Fibroblast of lung (primary cell): Measurements from ENCODE around the gene SPINK9. TPM values are rescaled to one million over a fixed set of nuclear protein-coding genes. Genes with fewer than 3 reads are reported as not detected.

Experiments
- DNase-seq, 2 donors: peaks; one replicate each; pipeline versions ENCODE4 v3.0.0 to v3.0.0-alpha.2; 2010; ENCODE audit warnings: low read depth in 2 of 2
- H2AFZ ChIP-seq: 2 replicates; pipeline ENCODE4 v1.5.1; 2012; ENCODE audit warnings: low read length, control low read depth, inconsistent platforms
- H3K27ac ChIP-seq: 2 replicates; pipeline ENCODE4 v1.5.1; 2011; ENCODE audit warnings: low read length, control low read depth; ENCODE audit not compliant: insufficient read depth
- H3K27me3 ChIP-seq: 2 replicates; pipeline ENCODE4 v1.5.1; 2011; ENCODE audit warnings: mild to moderate bottlenecking, low read length; ENCODE audit not compliant: control insufficient read depth, insufficient read depth
- H3K36me3 ChIP-seq: 2 replicates; pipeline ENCODE4 v1.5.1; 2011; ENCODE audit warnings: low read length; ENCODE audit not compliant: control insufficient read depth, insufficient read depth
- H3K4me1 ChIP-seq: 2 replicates; pipeline ENCODE4 v1.5.1; 2011; ENCODE audit warnings: low read length; ENCODE audit not compliant: control insufficient read depth, insufficient read depth; ENCODE audit errors: extremely low read depth
- H3K4me2 ChIP-seq: 2 replicates; pipeline ENCODE4 v1.5.1; 2011; ENCODE audit warnings: low read length, control low read depth; ENCODE audit not compliant: insufficient read depth; ENCODE audit errors: extremely low read depth
- H3K4me3 ChIP-seq, 4 experiments: fragments of 200-600 bp in 1 of 4; sonication (generic) in 1 of 4; replicated peaks in 1 of 4; 2 replicates each; pipeline ENCODE4 v1.5.1; 2011 to 2016; ENCODE audit warnings: low read length in 4 of 4, low read depth in 3 of 4, mild to moderate bottlenecking in 3 of 4, control low read depth in 2 of 4, inconsistent platforms in 1 of 4, mixed read lengths in 1 of 4; ENCODE audit not compliant: insufficient read depth in 1 of 4; ENCODE audit errors: control extremely low read depth in 1 of 4
- H3K79me2 ChIP-seq: 2 replicates; pipeline ENCODE4 v1.5.1; 2012; ENCODE audit warnings: mild to moderate bottlenecking, low read length, inconsistent platforms; ENCODE audit not compliant: control insufficient read depth, insufficient read depth
- H3K9ac ChIP-seq: 2 replicates; pipeline ENCODE4 v1.5.1; 2011; ENCODE audit warnings: mild to moderate bottlenecking, low read length, control low read depth; ENCODE audit not compliant: insufficient read depth
- H3K9me3 ChIP-seq: 2 replicates; pipeline ENCODE4 v1.5.1; 2012; ENCODE audit warnings: low read depth, low read length; ENCODE audit not compliant: control insufficient read depth, insufficient read depth
- H4K20me1 ChIP-seq: 2 replicates; pipeline ENCODE4 v1.5.1; 2011; ENCODE audit warnings: low read length; ENCODE audit not compliant: control insufficient read depth, insufficient read depth; ENCODE audit errors: extremely low read depth
- CTCF ChIP-seq, 2 donors: IDR thresholded peaks in 1 of 2; conservative IDR thresholded peaks in 1 of 2; 1 replicate in 1 of 2; 2 replicates in 1 of 2; pipeline ENCODE4 v1.5.1; 2011 to 2012; ENCODE audit warnings: low read length in 2 of 2, control low read depth in 1 of 2, inconsistent platforms in 1 of 2, low read depth in 1 of 2, mild to moderate bottlenecking in 1 of 2
- EZH2 ChIP-seq: IDR thresholded peaks from 2 replicates; pipeline ENCODE4 v1.5.1; 2012; ENCODE audit warnings: low read length, control low read depth, mild to moderate bottlenecking; ENCODE audit errors: missing control alignments
- polyA plus RNA-seq, 2 donors: library from polyadenylated mRNA; depleted of rRNA in 1 of 2; stranded (reverse) in 1 of 2; unstranded in 1 of 2; fragments of >200 nt; gene quantifications; 2 replicates each; pipeline ENCODE4 v1.2.1, GENCODE V29; 2011 to 2012; ENCODE audit warnings: missing spikeins in 1 of 2
- total RNA-seq: library from RNA; depleted of rRNA; stranded (reverse); fragments of >200 nt; gene quantifications from 2 replicates; pipeline ENCODE4 v1.2.1, GENCODE V29; 2014

The SPINK9 gene
- total and polyA plus RNA-seq, 2 donors (not counting 1 experiment from before 2014, with no cell fraction given) = not detected

- Histone ChIP-seq H3K27me3 (no peaks in the 10 kb centered on the region), H4K20me1 (no peaks in the 10 kb centered on the region), H3K27ac (no peak overlapping the region), H3K9ac (no peak overlapping the region), H3K9me3 (no peaks in the 10 kb centered on the region), H3K4me2 (no peak overlapping the region), H3K4me3 (no peak overlapping the region), H2AFZ (no peak overlapping the region), H3K4me1 (no peaks in the 10 kb centered on the region), H3K79me2 (no peaks in the 10 kb centered on the region), H3K36me3 (no peaks in the 10 kb centered on the region)
- no peak for TF ChIP-seq CTCF (conservative IDR thresholded peaks at IDR 0.05 in 1 of 2, IDR thresholded peaks at IDR 0.05 in 1 of 2; ENCODE audit: low read depth in 1 of 2, low read length in 2 of 2)
- TF ChIP-seq EZH2 = no peak
- no peak for DNase-seq
These were observed 1.5 kb downstream of the SPINK9 start for GRCh38 chr5:148336704-148337435.

- Histone ChIP-seq H3K36me3 (no peaks in the 10 kb centered on the region), H3K4me3 (no peak overlapping the region), H3K27me3 (no peaks in the 10 kb centered on the region), H3K9me3 (no peaks in the 10 kb centered on the region), H4K20me1 (no peaks in the 10 kb centered on the region), H3K4me1 (no peaks in the 10 kb centered on the region), H3K79me2 (no peaks in the 10 kb centered on the region), H3K27ac (no peak overlapping the region), H3K9ac (no peak overlapping the region), H3K4me2 (no peak overlapping the region), H2AFZ (no peak overlapping the region)
- DNase-seq = no peak
- TF ChIP-seq CTCF (conservative IDR thresholded peaks at IDR 0.05 in 1 of 2, IDR thresholded peaks at IDR 0.05 in 1 of 2; ENCODE audit: low read depth in 1 of 2, low read length in 2 of 2) = no peak
- no peak for TF ChIP-seq EZH2
These were observed 7.1 kb downstream of the SPINK9 start for GRCh38 chr5:148342371-148343045.

GRCh38 chr5:148343046-148343407, 7.7 kb downstream of the SPINK9 start:
- Histone ChIP-seq H3K36me3 (no peaks in the 10 kb centered on the region), H2AFZ (no peak overlapping the region), H3K4me1 (no peaks in the 10 kb centered on the region), H3K27ac (no peak overlapping the region), H3K9me3 (no peaks in the 10 kb centered on the region), H4K20me1 (no peaks in the 10 kb centered on the region), H3K4me2 (no peak overlapping the region), H3K27me3 (no peaks in the 10 kb centered on the region), H3K9ac (no peak overlapping the region), H3K79me2 (no peaks in the 10 kb centered on the region), H3K4me3 (no peak overlapping the region)
- no peak for DNase-seq
- no peak for TF ChIP-seq EZH2
- TF ChIP-seq CTCF (conservative IDR thresholded peaks at IDR 0.05 in 1 of 2, IDR thresholded peaks at IDR 0.05 in 1 of 2; ENCODE audit: low read depth in 1 of 2, low read length in 2 of 2) = no peak
